ENCODE results near the gene SMAD5.

Gene SMAD5

DNA sequence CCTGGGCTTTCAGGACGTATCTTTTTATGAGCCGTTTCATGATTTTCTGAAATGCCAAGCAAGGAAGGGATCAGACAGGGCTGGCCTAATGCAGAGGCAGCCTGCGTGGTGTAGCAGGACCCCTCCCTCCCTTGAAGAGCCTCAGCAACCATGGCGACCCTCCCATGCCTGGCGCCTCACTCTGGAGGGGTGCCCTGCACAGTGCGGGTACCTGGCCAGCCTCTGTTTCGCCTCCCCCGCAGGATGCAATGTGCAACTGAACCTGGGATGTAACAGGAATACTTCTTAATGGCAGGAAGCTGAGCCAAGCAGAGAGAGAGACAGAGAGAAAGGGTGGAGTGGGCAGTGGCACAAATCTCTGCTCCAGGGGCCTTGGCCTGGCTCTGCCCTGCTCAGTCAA is 83.6 kb downstream of the SMAD5 start:
- Histone ChIP-seq H3K4me3 (ENCODE audit: low read depth, low read length) (no peak overlapping the region), H3K9me3 (ENCODE audit: severe bottlenecking) (peaks cover 2% of the 10 kb centered on the region), H3K27ac (no peak overlapping the region), H3K36me3 (no peaks in the 10 kb centered on the region), H3K27me3 (ENCODE audit: insufficient read depth, low read depth, severe bottlenecking) (no peaks in the 10 kb centered on the region)
- TF ChIP-seq CTCF (IDR thresholded peaks at IDR 0.05; ENCODE audit: low read depth, low read length), result no peak
- DNase-seq, result no peak

- H3K27ac ChIP-seq, result no peak overlapping the region
- H3K36me3 ChIP-seq, result no peaks in the 10 kb centered on the region
- no peak for TF ChIP-seq CTCF (IDR thresholded peaks at IDR 0.05; ENCODE audit: low read depth, low read length)
- no peak for DNase-seq
- peaks cover 9% of the 10 kb centered on the region for H3K9me3 ChIP-seq (ENCODE audit: severe bottlenecking)
- H3K4me3 ChIP-seq (ENCODE audit: low read depth, low read length), result no peak overlapping the region
- no peaks in the 10 kb centered on the region for H3K27me3 ChIP-seq (ENCODE audit: insufficient read depth, low read depth, severe bottlenecking)
Observed at GRCh38 chr5:136221340-136221739, 88.7 kb downstream of the SMAD5 start.

DNA sequence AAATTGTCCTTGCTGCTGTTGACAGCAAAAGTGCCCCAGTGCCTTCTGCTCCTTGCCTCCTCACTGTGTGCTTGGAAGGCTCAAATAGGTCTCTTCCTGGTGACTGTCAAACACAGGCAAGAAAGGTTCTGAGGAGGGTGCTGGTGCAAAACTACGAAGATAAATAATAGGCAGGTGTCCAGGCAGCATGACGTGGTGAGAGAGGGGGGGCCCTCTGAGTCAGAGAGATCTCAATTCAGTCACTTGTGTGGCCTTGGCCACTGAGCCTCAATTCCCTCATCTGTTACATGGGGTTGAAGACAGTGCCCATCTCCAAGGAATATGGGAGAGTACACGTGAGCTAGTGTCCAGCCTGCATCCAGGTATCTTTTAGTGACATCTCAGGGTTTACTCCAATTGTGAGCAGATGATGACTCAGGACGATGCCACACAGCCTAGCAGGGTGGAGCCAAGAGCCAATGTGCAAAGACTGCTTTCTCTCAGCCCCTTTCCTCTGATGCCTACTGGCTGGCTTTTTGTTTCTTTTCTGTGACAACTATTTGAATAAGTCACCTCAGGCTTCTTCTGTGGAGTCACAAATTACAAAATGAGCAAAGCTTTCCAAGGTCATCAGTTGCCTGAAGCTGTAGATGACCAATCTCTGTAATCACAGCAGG is 90.1 kb downstream of the SMAD5 start:
- Histone ChIP-seq H3K36me3 (no peaks in the 10 kb centered on the region), H3K27ac (no peak overlapping the region), H3K9me3 (ENCODE audit: severe bottlenecking) (peaks cover 9% of the 10 kb centered on the region), H3K4me3 (ENCODE audit: low read depth, low read length) (no peak overlapping the region), H3K27me3 (ENCODE audit: insufficient read depth, low read depth, severe bottlenecking) (no peaks in the 10 kb centered on the region)
- DNase-seq, result no peak
- TF ChIP-seq CTCF (IDR thresholded peaks at IDR 0.05; ENCODE audit: low read depth, low read length), result no peak

DNA sequence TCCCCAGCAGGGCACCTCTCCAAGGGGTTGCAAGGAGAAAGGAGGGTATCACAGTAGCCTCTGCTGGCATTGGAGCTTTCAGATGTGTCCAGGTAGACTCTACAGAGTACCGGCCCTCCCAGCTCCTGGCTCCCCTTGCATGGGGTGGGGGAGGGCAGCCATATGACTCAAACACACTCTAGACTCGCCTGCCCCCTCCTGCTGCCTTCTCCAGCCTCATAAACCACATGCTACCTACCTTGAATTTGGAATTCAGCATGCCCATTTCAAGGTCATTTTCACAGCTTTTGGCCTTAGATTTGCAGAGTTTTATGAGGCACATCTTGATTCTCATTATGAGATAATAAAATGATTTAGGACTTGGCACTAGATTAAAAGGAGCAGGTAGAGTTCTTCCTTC is 93.2 kb downstream of the SMAD5 start:
- no peak for DNase-seq
- no peaks in the 10 kb centered on the region for H3K36me3 ChIP-seq
- H3K27ac ChIP-seq, result no peak overlapping the region
- no peak for TF ChIP-seq CTCF (IDR thresholded peaks at IDR 0.05; ENCODE audit: low read depth, low read length)
- H3K27me3 ChIP-seq (ENCODE audit: insufficient read depth, low read depth, severe bottlenecking), result no peaks in the 10 kb centered on the region
- H3K4me3 ChIP-seq (ENCODE audit: low read depth, low read length), result no peak overlapping the region
- H3K9me3 ChIP-seq (ENCODE audit: severe bottlenecking), result peaks cover 9% of the 10 kb centered on the region

GRCh38 chr5:136226401-136226800 is 93.8 kb downstream of the SMAD5 start:
- no peak overlapping the region for H3K27ac ChIP-seq
- no peak for TF ChIP-seq CTCF (IDR thresholded peaks at IDR 0.05; ENCODE audit: low read depth, low read length)
- peaks cover 5% of the 10 kb centered on the region for H3K9me3 ChIP-seq (ENCODE audit: severe bottlenecking)
- H3K4me3 ChIP-seq (ENCODE audit: low read depth, low read length), result no peak overlapping the region
- H3K27me3 ChIP-seq (ENCODE audit: insufficient read depth, low read depth, severe bottlenecking), result no peaks in the 10 kb centered on the region
- H3K36me3 ChIP-seq, result no peaks in the 10 kb centered on the region
- DNase-seq, result no peak

- Histone ChIP-seq H3K9me3 (ENCODE audit: severe bottlenecking) (no peaks in the 10 kb centered on the region), H3K36me3 (no peaks in the 10 kb centered on the region), H3K27me3 (ENCODE audit: insufficient read depth, low read depth, severe bottlenecking) (no peaks in the 10 kb centered on the region), H3K27ac (no peak overlapping the region), H3K4me3 (ENCODE audit: low read depth, low read length) (no peak overlapping the region)
- TF ChIP-seq CTCF (IDR thresholded peaks at IDR 0.05; ENCODE audit: low read depth, low read length), result no peak
- no peak for DNase-seq
Observed at GRCh38 chr5:136228136-136228757, 95.6 kb downstream of the SMAD5 start.
